HG03457 (cell line): Measurements from ENCODE around the gene FXR2.

Experiments used
- ATAC-seq: cut with Tn5 transposase; IDR thresholded peaks from one replicate; pipeline ENCODE4 v1.9.1; 2021; ENCODE audit warnings: moderate number of reproducible peaks; ENCODE audit not compliant: unreplicated experiment

Gene FXR2

GRCh38 chr17:7552621-7553051, 62.1 kb downstream of the FXR2 start:
- no peak for ATAC-seq

- ATAC-seq, result no peak
Observed at GRCh38 chr17:7551396-7551795, 63.3 kb downstream of the FXR2 start.

GRCh38 chr17:7550344-7550743, 64.4 kb downstream of the FXR2 start:
- no peak for ATAC-seq

GRCh38 chr17:7549401-7550055, 65.2 kb downstream of the FXR2 start:
- ATAC-seq, result no peak

GRCh38 chr17:7548585-7549400, 65.9 kb downstream of the FXR2 start, which contains the start of gene TNFSF12:
TNFSF12 (plus strand) TSS chr17:7549058; CDS start chr17:7549154, 96 bp downstream.
- no peak for ATAC-seq

DNA sequence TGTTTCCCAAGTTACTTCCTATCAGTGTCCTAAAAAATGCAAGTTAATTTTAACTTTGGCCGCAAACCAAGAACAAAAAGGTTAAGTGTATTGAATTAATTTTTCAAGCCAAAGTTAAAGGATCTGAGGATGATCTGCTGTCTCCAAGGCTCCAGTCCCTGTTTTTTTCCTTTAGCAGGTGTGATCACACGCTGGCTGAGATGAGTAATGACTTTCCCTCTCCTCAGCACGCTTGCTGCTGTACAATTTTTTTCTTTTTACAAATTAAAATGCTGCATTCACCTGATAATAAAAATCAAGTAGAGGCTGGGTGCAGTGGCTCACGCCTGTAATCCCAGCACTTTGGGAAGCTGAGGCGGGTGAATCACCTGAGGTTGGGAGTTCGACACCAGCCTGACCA, 69.8 kb downstream of the FXR2 start:
- ATAC-seq, result no peak
